H9 (cell line): Measurements from ENCODE around the gene SP100. TPM values are rescaled to one million over a fixed set of nuclear protein-coding genes. Genes with fewer than 3 reads are reported as not detected.

Experiments used
- DNase-seq: peaks from one replicate; pipeline ENCODE4 v3.0.0-alpha.2; 2017
- H2AFZ ChIP-seq: one replicate; pipeline ENCODE4 v1.6.1; 2013; ENCODE audit warnings: mild to moderate bottlenecking, low read length, control low read depth, moderate library complexity
- H2AK5ac ChIP-seq: 2 replicates; pipeline ENCODE4 v1.6.1; 2013; ENCODE audit warnings: low read length, control low read depth, mixed read lengths; ENCODE audit not compliant: insufficient read length
- H2BK120ac ChIP-seq: one replicate; pipeline ENCODE4 v1.6.1; 2013; ENCODE audit warnings: low read depth, mild to moderate bottlenecking, low read length, control low read depth, inconsistent platforms; ENCODE audit not compliant: poor library complexity, severe bottlenecking
- H2BK12ac ChIP-seq: 2 replicates; pipeline ENCODE4 v1.6.1; 2013; ENCODE audit warnings: low read length, control low read depth, mixed read lengths, low read depth; ENCODE audit not compliant: insufficient read length
- H2BK15ac ChIP-seq: 2 replicates; pipeline ENCODE4 v1.6.1; 2013; ENCODE audit warnings: low read depth, low read length, control low read depth
- H2BK20ac ChIP-seq: one replicate; pipeline ENCODE4 v1.6.1; 2013; ENCODE audit warnings: low read depth, mild to moderate bottlenecking, low read length, control low read depth, inconsistent platforms; ENCODE audit not compliant: poor library complexity, severe bottlenecking
- H2BK5ac ChIP-seq: 2 replicates; pipeline ENCODE4 v1.6.1; 2013; ENCODE audit warnings: low read length, control low read depth, mixed read lengths; ENCODE audit not compliant: insufficient read length
- H3K14ac ChIP-seq: 2 replicates; pipeline ENCODE4 v1.6.1; 2013; ENCODE audit warnings: low read length, control low read depth; ENCODE audit not compliant: insufficient read depth
- H3K18ac ChIP-seq: 2 replicates; pipeline ENCODE4 v1.6.1; 2013; ENCODE audit warnings: low read depth, mild to moderate bottlenecking, mixed read lengths, low read length, control low read depth; ENCODE audit not compliant: insufficient read length
- H3K23ac ChIP-seq: 2 replicates; pipeline ENCODE4 v1.6.1; 2013; ENCODE audit warnings: low read length, control low read depth, mixed read lengths, low read depth; ENCODE audit not compliant: insufficient read length
- H3K23me2 ChIP-seq: 2 replicates; pipeline ENCODE4 v1.6.1; 2013; ENCODE audit warnings: low read depth, mild to moderate bottlenecking, mixed read lengths, low read length, control low read depth; ENCODE audit not compliant: insufficient read length, poor library complexity, severe bottlenecking
- H3K27ac ChIP-seq: 2 replicates; pipeline ENCODE4 v1.5.1; 2013; ENCODE audit warnings: low read length, control low read depth, mixed read lengths, low read depth; ENCODE audit not compliant: insufficient read length
- H3K27me3 ChIP-seq: 2 replicates; pipeline ENCODE4 v1.6.1; 2013; ENCODE audit warnings: low read length, control low read depth, inconsistent platforms; ENCODE audit not compliant: insufficient read depth
- H3K4ac ChIP-seq: 2 replicates; pipeline ENCODE4 v1.6.1; 2013; ENCODE audit warnings: low read depth, mild to moderate bottlenecking, control low read depth, inconsistent platforms, low read length, moderate library complexity
- H3K4me1 ChIP-seq: 2 replicates; pipeline ENCODE4 v1.6.1; 2013; ENCODE audit warnings: low read length, control low read depth, inconsistent platforms; ENCODE audit not compliant: insufficient read depth
- H3K4me2 ChIP-seq: 2 replicates; pipeline ENCODE4 v1.6.1; 2013; ENCODE audit warnings: low read length, control low read depth, mixed read lengths; ENCODE audit not compliant: insufficient read length, insufficient read depth
- H3K56ac ChIP-seq: 2 replicates; pipeline ENCODE4 v1.6.1; 2013; ENCODE audit warnings: low read depth, mild to moderate bottlenecking, mixed read lengths, low read length, control low read depth; ENCODE audit not compliant: insufficient read length
- H3K79me1 ChIP-seq: 2 replicates; pipeline ENCODE4 v1.6.1; 2013; ENCODE audit warnings: low read depth, mild to moderate bottlenecking, moderate library complexity, low read length, control low read depth, inconsistent platforms; ENCODE audit not compliant: insufficient read depth, poor library complexity, severe bottlenecking
- H3K79me2 ChIP-seq: 2 replicates; pipeline ENCODE4 v1.6.1; 2013; ENCODE audit warnings: low read length, control low read depth, inconsistent platforms; ENCODE audit not compliant: insufficient read depth
- H3K9ac ChIP-seq: 2 replicates; pipeline ENCODE4 v1.6.1; 2013; ENCODE audit warnings: low read length, control low read depth, mixed read lengths; ENCODE audit not compliant: insufficient read length; ENCODE audit errors: extremely low read depth
- H3K9me3 ChIP-seq: one replicate; pipeline ENCODE4 v1.6.1; 2013; ENCODE audit warnings: low read depth, low read length, inconsistent platforms; ENCODE audit not compliant: control insufficient read depth
- H3T11ph ChIP-seq: one replicate; pipeline ENCODE4 v1.6.1; 2013; ENCODE audit warnings: mild to moderate bottlenecking, low read length, control low read depth, inconsistent platforms
- H4K20me1 ChIP-seq: one replicate; pipeline ENCODE4 v1.6.1; 2013; ENCODE audit not compliant: control insufficient read depth, insufficient read length, insufficient read depth
- H4K5ac ChIP-seq: 2 replicates; pipeline ENCODE4 v1.6.1; 2013; ENCODE audit warnings: low read depth, mild to moderate bottlenecking, mixed read lengths, low read length, control low read depth; ENCODE audit not compliant: insufficient read length
- H4K8ac ChIP-seq: replicated peaks from 2 replicates; pipeline ENCODE4 v1.6.1; 2013; ENCODE audit warnings: low read length, control low read depth, mixed read lengths, low read depth; ENCODE audit not compliant: insufficient read length
- H4K91ac ChIP-seq: 2 replicates; pipeline ENCODE4 v1.6.1; 2013; ENCODE audit warnings: low read depth, mild to moderate bottlenecking, moderate library complexity, mixed read lengths, low read length, control low read depth; ENCODE audit not compliant: insufficient read length
- H3K27ac Mint-ChIP-seq, 3 experiments: 2 replicates in 2 of 3; 3 replicates in 1 of 3; pipeline ENCODE4 v1.8.0; 2020 to 2021; ENCODE audit warnings: mixed read lengths in 3 of 3, mild to moderate bottlenecking in 1 of 3, moderate library complexity in 1 of 3
- H3K27me3 Mint-ChIP-seq: 2 replicates; pipeline ENCODE4 v1.8.0; 2021; ENCODE audit warnings: low read depth, mild to moderate bottlenecking, moderate library complexity, mixed read lengths
- H3K36me3 Mint-ChIP-seq, 3 experiments: 2 replicates in 2 of 3; 3 replicates in 1 of 3; pipeline ENCODE4 v1.8.0; 2020 to 2021; ENCODE audit warnings: low read depth in 3 of 3, mixed read lengths in 3 of 3; ENCODE audit not compliant: insufficient read depth in 1 of 3
- H3K4me1 Mint-ChIP-seq, 2 experiments: 2 replicates each; pipeline ENCODE4 v1.8.0; 2020; ENCODE audit warnings: mixed read lengths in 2 of 2
- H3K4me3 Mint-ChIP-seq, 2 experiments: 2 replicates in 1 of 2; 3 replicates in 1 of 2; pipeline ENCODE4 v1.8.0; 2020 to 2021; ENCODE audit warnings: mild to moderate bottlenecking in 2 of 2, mixed read lengths in 2 of 2, moderate library complexity in 1 of 2
- H3K9me3 Mint-ChIP-seq, 2 experiments: 2 replicates in 1 of 2; 3 replicates in 1 of 2; pipeline ENCODE4 v1.8.0; 2020; ENCODE audit warnings: mild to moderate bottlenecking in 2 of 2, mixed read lengths in 2 of 2, moderate library complexity in 1 of 2
- CTCF ChIP-seq: fragments of 200-600 bp; sonication (generic); conservative IDR thresholded peaks from 3 replicates; pipeline ENCODE4 v1.8.0; 2021; ENCODE audit warnings: antibody characterized with exemption, mild to moderate bottlenecking
- WGBS: extraction: QIAGEN DNeasy Blood & Tissue Kit; methylation state at CpG from one replicate; pipeline ENCODE4 v1.1.7; 2013; ENCODE audit warnings: missing lambda C conversion rate, low lambda C conversion rate, mixed read lengths; ENCODE audit not compliant: insufficient read length; ENCODE audit errors: extremely low coverage; 5-methylcytosine and 5-hydroxymethylcytosine counted together
- total RNA-seq: library from RNA; stranded (reverse); gene quantifications from 2 replicates; pipeline ENCODE4 v1.2.1, GENCODE V29; 2021

Gene SP100
- total RNA-seq, 1 experiment from 2014 or later: 0.28 TPM

- H3K79me1 ChIP-seq: no peaks in the 10 kb centered on the region
- no peak overlapping the region for H3K27ac Mint-ChIP-seq
- no peak overlapping the region for H4K91ac ChIP-seq
- no peak overlapping the region for H4K5ac ChIP-seq
- H3K4me3 Mint-ChIP-seq: peak overlapping the region; percentile 85 to 88
- no peak for TF ChIP-seq CTCF
- H3K4me1 ChIP-seq: no peaks in the 10 kb centered on the region
- H3K56ac ChIP-seq: no peak overlapping the region
- H3K23me2 ChIP-seq: peaks cover 9% of the 10 kb centered on the region
- H3K18ac ChIP-seq: no peak overlapping the region
- no peak overlapping the region for H2BK5ac ChIP-seq
- H4K8ac ChIP-seq: no peak overlapping the region
- H2AFZ ChIP-seq: no peak overlapping the region
- H3K9me3 ChIP-seq: no peaks in the 10 kb centered on the region
- no peak overlapping the region for H2BK20ac ChIP-seq
- H3K14ac ChIP-seq: no peak overlapping the region
- no peaks in the 10 kb centered on the region for H4K20me1 ChIP-seq
- peaks cover 4% of the 10 kb centered on the region; the same call in 1 of the 2 replicates for H3K27me3 ChIP-seq
- peak overlapping the region; percentile 41 for H3K4me2 ChIP-seq
- H3K79me2 ChIP-seq: no peaks in the 10 kb centered on the region
- WGBS: no CpG with 5 or more reads among the region's 3 CpGs
- peaks cover 7 to 15% of the 10 kb centered on the region in 2 experiments; a peak in 3 of 4 replicates for H3K4me1 Mint-ChIP-seq
- no peak overlapping the region for H2BK120ac ChIP-seq
- H3K9me3 Mint-ChIP-seq: no peaks in the 10 kb centered on the region
- H3K4ac ChIP-seq: no peak overlapping the region
- no peaks in the 10 kb centered on the region for H3K36me3 Mint-ChIP-seq
- H3K9ac ChIP-seq: no peak overlapping the region
- H2BK15ac ChIP-seq: no peak overlapping the region
- peaks cover 48% of the 10 kb centered on the region for H3K27me3 Mint-ChIP-seq
- H3K23ac ChIP-seq: no peak overlapping the region
- H3T11ph ChIP-seq: no peak overlapping the region
- H2AK5ac ChIP-seq: no peak overlapping the region
- no peak overlapping the region for H3K27ac ChIP-seq
- DNase-seq: no peak
- no peak overlapping the region for H2BK12ac ChIP-seq
These were observed 3.7 kb upstream of the SP100 start for GRCh38 chr2:230412371-230412711.
